Measurements from ENCODE around the gene RAPGEF4. TPM values are rescaled to one million over a fixed set of nuclear protein-coding genes. Genes with fewer than 3 reads are reported as not detected.

Gene RAPGEF4
- total RNA-seq, 1 experiment from 2014 or later = 0.59 TPM

- TF ChIP-seq EGR1 (IDR thresholded peaks at IDR 0.05; ENCODE audit: low read depth) (no peak), EZH2 (IDR thresholded peaks at IDR 0.05) (no peak), ELF1 (IDR thresholded peaks at IDR 0.05; ENCODE audit: borderline replicate concordance, low read depth) (no peak), CBX3 (IDR thresholded peaks at IDR 0.05; ENCODE audit: low read depth) (no peak), SP1 (IDR thresholded peaks at IDR 0.05; ENCODE audit: low read depth) (no peak), YY1 (IDR thresholded peaks at IDR 0.05; ENCODE audit: extremely low read depth, insufficient replicate concordance, low read depth, low read length) (no peak), SIN3A (IDR thresholded peaks at IDR 0.05; ENCODE audit: low read depth) (no peak), ZNF274 (IDR thresholded peaks at IDR 0.05; ENCODE audit: low read depth, low read length) (no peak), POLR2AphosphoS5 (IDR thresholded peaks at IDR 0.05; ENCODE audit: low read depth, low read length) (no peak), FOSL1 (IDR thresholded peaks at IDR 0.05; ENCODE audit: low read depth) (no peak), ZFX (IDR thresholded peaks at IDR 0.05) (no peak), EZH2phosphoT487 (IDR thresholded peaks at IDR 0.05; ENCODE audit: borderline replicate concordance) (no peak)
- TF ChIP-seq, protein P1, sequence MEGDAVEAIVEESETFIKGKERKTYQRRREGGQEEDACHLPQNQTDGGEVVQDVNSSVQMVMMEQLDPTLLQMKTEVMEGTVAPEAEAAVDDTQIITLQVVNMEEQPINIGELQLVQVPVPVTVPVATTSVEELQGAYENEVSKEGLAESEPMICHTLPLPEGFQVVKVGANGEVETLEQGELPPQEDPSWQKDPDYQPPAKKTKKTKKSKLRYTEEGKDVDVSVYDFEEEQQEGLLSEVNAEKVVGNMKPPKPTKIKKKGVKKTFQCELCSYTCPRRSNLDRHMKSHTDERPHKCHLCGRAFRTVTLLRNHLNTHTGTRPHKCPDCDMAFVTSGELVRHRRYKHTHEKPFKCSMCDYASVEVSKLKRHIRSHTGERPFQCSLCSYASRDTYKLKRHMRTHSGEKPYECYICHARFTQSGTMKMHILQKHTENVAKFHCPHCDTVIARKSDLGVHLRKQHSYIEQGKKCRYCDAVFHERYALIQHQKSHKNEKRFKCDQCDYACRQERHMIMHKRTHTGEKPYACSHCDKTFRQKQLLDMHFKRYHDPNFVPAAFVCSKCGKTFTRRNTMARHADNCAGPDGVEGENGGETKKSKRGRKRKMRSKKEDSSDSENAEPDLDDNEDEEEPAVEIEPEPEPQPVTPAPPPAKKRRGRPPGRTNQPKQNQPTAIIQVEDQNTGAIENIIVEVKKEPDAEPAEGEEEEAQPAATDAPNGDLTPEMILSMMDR (IDR thresholded peaks at IDR 0.05 in 2 of 3, conservative IDR thresholded peaks at IDR 0.05 in 1 of 3; ENCODE audit: borderline replicate concordance in 1 of 3, insufficient read depth in 1 of 3, low read depth in 2 of 3, low read length in 2 of 3) = no peak
- TF ChIP-seq, protein P2, sequence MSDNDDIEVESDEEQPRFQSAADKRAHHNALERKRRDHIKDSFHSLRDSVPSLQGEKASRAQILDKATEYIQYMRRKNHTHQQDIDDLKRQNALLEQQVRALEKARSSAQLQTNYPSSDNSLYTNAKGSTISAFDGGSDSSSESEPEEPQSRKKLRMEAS (IDR thresholded peaks at IDR 0.05) = no peak
- TF ChIP-seq, protein P3, sequence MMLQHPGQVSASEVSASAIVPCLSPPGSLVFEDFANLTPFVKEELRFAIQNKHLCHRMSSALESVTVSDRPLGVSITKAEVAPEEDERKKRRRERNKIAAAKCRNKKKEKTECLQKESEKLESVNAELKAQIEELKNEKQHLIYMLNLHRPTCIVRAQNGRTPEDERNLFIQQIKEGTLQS (IDR thresholded peaks at IDR 0.05) = no peak
- BruUV-seq (replicated peaks) = no TSS peak
- H3K27me3 ChIP-seq (ENCODE audit: insufficient read depth, low read length) = no peaks in the 10 kb centered on the region
- H3K36me3 ChIP-seq (ENCODE audit: control insufficient read depth in 1 of 2, insufficient read depth in 2 of 2, low read length in 2 of 2) = no peaks in the 10 kb centered on the region
- no peaks in the 10 kb centered on the region for H3K9me2 ChIP-seq (ENCODE audit: insufficient read depth)
- ChIA-PET RAD21 (ENCODE audit: low non-redundant PET in 1 of 2, low total read pairs in 2 of 2, uncharacterized antibody in 2 of 2, unreplicated experiment in 2 of 2) (no interaction called here), CTCF (interaction anchor here (1.3 kb wide), 1 partner anchor 115 kb away, joined by 3 read pairs; no protein-coding TSS in a partner anchor), POLR2A (no interaction called here)
- no peaks in the 10 kb centered on the region for H3K9me3 ChIP-seq (ENCODE audit: control insufficient read depth in 1 of 2, insufficient read depth in 1 of 2, low read depth in 1 of 2, low read length in 2 of 2)
- H3K4me2 ChIP-seq (ENCODE audit: low read length) = no peak overlapping the region
- no peak overlapping the region for H2AFZ ChIP-seq (ENCODE audit: low read depth, low read length, poor library complexity, severe bottlenecking)
- intact Hi-C loops (cut with micrococcal nuclease) = no loop called here
- no peak overlapping the region for H3K9ac ChIP-seq (ENCODE audit: low read length)
- peaks cover 2 to 6% of the 10 kb centered on the region in 2 experiments; a peak in 3 of 4 replicates for H3K4me1 ChIP-seq (ENCODE audit: control insufficient read depth in 1 of 2, insufficient read depth in 2 of 2, low read length in 2 of 2)
- H3K79me2 ChIP-seq (ENCODE audit: insufficient read depth, low read length) = no peaks in the 10 kb centered on the region
- no peak overlapping the region for H3K4me3 ChIP-seq (replicated peaks in 1 of 2; ENCODE audit: low read depth in 1 of 2, low read length in 2 of 2)
- H3K27ac ChIP-seq (ENCODE audit: low read depth, low read length) = no peak overlapping the region
- ATAC-seq = no peak
- no peak for DNase-seq (ENCODE audit: low read depth, low spot score)
- H4K20me1 ChIP-seq (ENCODE audit: insufficient read depth) = no peaks in the 10 kb centered on the region
These were observed 193.1 kb downstream of the RAPGEF4 start for GRCh38 chr2:172928756-172929155.
